Esophagus muscularis mucosa (tissue), 4 donors: ENCODE data around the gene UST. TPM values are rescaled to one million over a fixed set of nuclear protein-coding genes. Genes with fewer than 3 reads are reported as not detected.
"Not testable (repeated sequence)": the region's sequence is repeated elsewhere in the genome, so short reads cannot be mapped to it uniquely, and the experiment has no call there.

ENCODE experiments used
- DNase-seq: peaks from one replicate; pipeline ENCODE4 v3.0.0-alpha.2; 2017; ENCODE audit errors: extremely low spot score
- H3K27ac ChIP-seq, 4 donors: fragments of 200-600 bp; sonication (generic); replicated peaks in 1 of 4; 1 replicate in 3 of 4; 2 replicates in 1 of 4; pipeline ENCODE4 v1.5.1; 2016 to 2019; ENCODE audit warnings: mild to moderate bottlenecking in 1 of 4
- H3K27me3 ChIP-seq, 4 donors: fragments of 200-600 bp; sonication (generic); one replicate each; pipeline versions ENCODE4 v1.5.1 to v1.6.0; 2016 to 2019
- H3K36me3 ChIP-seq, 4 donors: fragments of 200-600 bp; sonication (generic); one replicate each; pipeline ENCODE4 v1.5.1; 2016 to 2019
- H3K4me1 ChIP-seq, 4 donors: fragments of 200-600 bp; sonication (generic); one replicate each; pipeline ENCODE4 v1.5.1; 2016 to 2019
- H3K4me3 ChIP-seq, 4 donors: fragments of 200-600 bp; sonication (generic); 1 replicate in 2 of 4; 2 replicates in 2 of 4; pipeline ENCODE4 v1.5.1; 2016 to 2019; ENCODE audit warnings: mild to moderate bottlenecking in 4 of 4, moderate library complexity in 1 of 4
- H3K9me3 ChIP-seq, 4 donors: fragments of 200-600 bp; sonication (generic); 1 replicate in 3 of 4; 2 replicates in 1 of 4; pipeline ENCODE4 v1.5.1; 2016 to 2019
- EP300 ChIP-seq: sonication (generic); formaldehyde crosslinking; IDR thresholded peaks from one replicate; pipeline ENCODE4 v1.6.1; 2017; ENCODE audit warnings: antibody characterized with exemption
- POLR2A ChIP-seq: fragments of 450-650 bp; IDR thresholded peaks from one replicate; pipeline ENCODE4 v1.6.1; 2017; ENCODE audit warnings: antibody characterized with exemption, moderate library complexity, mild to moderate bottlenecking, low read depth
- POLR2AphosphoS5 ChIP-seq, 2 donors: sonication (generic); formaldehyde crosslinking; IDR thresholded peaks; one replicate each; pipeline ENCODE4 v1.6.1; 2017; ENCODE audit warnings: antibody characterized with exemption in 2 of 2
- WGBS: methylation state at CpG from one replicate; pipeline ENCODE4 v1.1.5; 2018; 5-methylcytosine and 5-hydroxymethylcytosine counted together
- intact Hi-C: fragments of 100-400 bp; cut with DNase I; formaldehyde crosslinking; loops from one replicate; pipeline ENCODE4 v1.15.1; 2023
- total RNA-seq, 4 donors: library from RNA; depleted of rRNA; stranded (reverse); fragments of >200 nt; gene quantifications; one replicate each; pipeline versions ENCODE4 v1.1.0 to v1.2.1, GENCODE V29; 2016
- TF ChIP-seq, protein P1 (sequence below), 3 experiments: fragments of 200-600 bp in 2 of 3; fragments of 450-650 bp in 1 of 3; sonication (generic) in 2 of 3; IDR thresholded peaks; one replicate each; pipeline ENCODE4 v1.5.1; 2017 to 2019; ENCODE audit warnings: antibody characterized with exemption in 3 of 3, mild to moderate bottlenecking in 2 of 3, moderate library complexity in 1 of 3

Gene UST
- total RNA-seq, 4 donors from 2014 or later: 29.1 to 46.3 (median 32.4) TPM

GRCh38 chr6:148850964-148851363, 104.1 kb downstream of the UST start:
- WGBS: 87% methylated on average over 3 of the region's 3 CpGs
- intact Hi-C loops: no loop called here

GRCh38 chr6:148851683-148852556, 105.1 kb downstream of the UST start:
- Histone ChIP-seq H3K4me1 (peaks cover 11 to 35% (median 22%) of the 10 kb centered on the region in 4 donors), H3K4me3 (no peak overlapping the region), H3K27me3 (no peaks in the 10 kb centered on the region), H3K27ac (no peak overlapping the region), H3K9me3 (no peaks in the 10 kb centered on the region), H3K36me3 (no peaks in the 10 kb centered on the region)
- intact Hi-C loops: no loop called here
- DNase-seq: peak; percentile 66
- no peak for TF ChIP-seq POLR2A
- TF ChIP-seq EP300: no peak
- TF ChIP-seq, protein P1, sequence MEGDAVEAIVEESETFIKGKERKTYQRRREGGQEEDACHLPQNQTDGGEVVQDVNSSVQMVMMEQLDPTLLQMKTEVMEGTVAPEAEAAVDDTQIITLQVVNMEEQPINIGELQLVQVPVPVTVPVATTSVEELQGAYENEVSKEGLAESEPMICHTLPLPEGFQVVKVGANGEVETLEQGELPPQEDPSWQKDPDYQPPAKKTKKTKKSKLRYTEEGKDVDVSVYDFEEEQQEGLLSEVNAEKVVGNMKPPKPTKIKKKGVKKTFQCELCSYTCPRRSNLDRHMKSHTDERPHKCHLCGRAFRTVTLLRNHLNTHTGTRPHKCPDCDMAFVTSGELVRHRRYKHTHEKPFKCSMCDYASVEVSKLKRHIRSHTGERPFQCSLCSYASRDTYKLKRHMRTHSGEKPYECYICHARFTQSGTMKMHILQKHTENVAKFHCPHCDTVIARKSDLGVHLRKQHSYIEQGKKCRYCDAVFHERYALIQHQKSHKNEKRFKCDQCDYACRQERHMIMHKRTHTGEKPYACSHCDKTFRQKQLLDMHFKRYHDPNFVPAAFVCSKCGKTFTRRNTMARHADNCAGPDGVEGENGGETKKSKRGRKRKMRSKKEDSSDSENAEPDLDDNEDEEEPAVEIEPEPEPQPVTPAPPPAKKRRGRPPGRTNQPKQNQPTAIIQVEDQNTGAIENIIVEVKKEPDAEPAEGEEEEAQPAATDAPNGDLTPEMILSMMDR (IDR thresholded peaks at IDR 0.05): no peak
- TF ChIP-seq POLR2AphosphoS5 (IDR thresholded peaks at IDR 0.05): no peak
- WGBS: 93% methylated on average over 16 of the region's 16 CpGs

More at GRCh38 chr6:148850964-148851363, 104.1 kb downstream of the UST start:
- H3K27me3 ChIP-seq: no peaks in the 10 kb centered on the region
- H3K4me3 ChIP-seq: no peak overlapping the region
- no peaks in the 10 kb centered on the region for H3K9me3 ChIP-seq
- TF ChIP-seq EP300: no peak
- TF ChIP-seq, protein P1 (IDR thresholded peaks at IDR 0.05): no peak
- no peak for TF ChIP-seq POLR2A
- no peak for TF ChIP-seq POLR2AphosphoS5 (IDR thresholded peaks at IDR 0.05)
- H3K36me3 ChIP-seq: no peaks in the 10 kb centered on the region
- peak; percentile 57 for DNase-seq
- peaks cover 14 to 38% (median 24%) of the 10 kb centered on the region in 4 donors for H3K4me1 ChIP-seq
- no peak overlapping the region for H3K27ac ChIP-seq

- H3K9me3 ChIP-seq: no peaks in the 10 kb centered on the region
- peaks cover 3 to 30% (median 15%) of the 10 kb centered on the region in 4 donors for H3K4me1 ChIP-seq
- H3K36me3 ChIP-seq: no peaks in the 10 kb centered on the region
- DNase-seq: no peak
- no peaks in the 10 kb centered on the region for H3K27me3 ChIP-seq
- TF ChIP-seq EP300 (no peak), POLR2A (no peak), POLR2AphosphoS5 (IDR thresholded peaks at IDR 0.05) (no peak)
- TF ChIP-seq, protein P1 (IDR thresholded peaks at IDR 0.05): no peak
- no peak overlapping the region for H3K27ac ChIP-seq
- intact Hi-C loops: no loop called here
- no peak overlapping the region for H3K4me3 ChIP-seq
- WGBS: 94% methylated on average over 6 of the region's 6 CpGs
Observed at GRCh38 chr6:148852688-148853087, 105.9 kb downstream of the UST start.

- 93% methylated on average over 3 of the region's 3 CpGs for WGBS
- DNase-seq, H3K36me3 ChIP-seq, H3K4me3 ChIP-seq, H3K27me3 ChIP-seq, H3K27ac ChIP-seq, intact Hi-C loops, H3K9me3 ChIP-seq: not testable (repeated sequence)
- peaks cover 0 to 28% (median 13%) of the 10 kb centered on the region in 4 donors for H3K4me1 ChIP-seq
Observed at GRCh38 chr6:148853113-148853512, 106.3 kb downstream of the UST start.

DNA sequence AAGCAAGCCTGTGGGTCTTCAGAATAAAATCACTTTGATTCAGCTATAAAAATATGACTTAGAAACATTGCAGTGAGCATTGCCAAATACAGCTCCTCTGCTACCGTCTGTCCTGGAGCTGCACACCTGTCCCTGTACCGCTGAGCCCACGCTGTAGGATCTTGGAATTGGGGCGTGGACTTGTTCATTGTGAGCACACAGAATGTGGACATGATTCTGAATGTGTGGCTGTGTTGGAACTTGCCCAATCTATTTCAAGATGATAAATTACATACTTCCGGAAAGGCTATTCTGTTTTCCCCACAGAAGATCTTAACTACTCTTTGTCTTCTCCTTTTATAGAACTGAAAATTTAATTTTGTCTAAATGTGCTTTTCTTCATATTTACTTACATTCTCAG, 107.3 kb downstream of the UST start:
- Histone ChIP-seq H3K27ac (no peak overlapping the region), H3K27me3 (no peaks in the 10 kb centered on the region), H3K9me3 (no peaks in the 10 kb centered on the region), H3K4me1 (peaks cover 0 to 19% (median 9%) of the 10 kb centered on the region in 4 donors), H3K4me3 (no peak overlapping the region), H3K36me3 (no peaks in the 10 kb centered on the region)
- TF ChIP-seq POLR2AphosphoS5 (IDR thresholded peaks at IDR 0.05) (no peak), POLR2A (no peak), EP300 (no peak)
- TF ChIP-seq, protein P1 (IDR thresholded peaks at IDR 0.05): no peak
- WGBS: 26% methylated on average over 5 of the region's 5 CpGs
- intact Hi-C loops: no loop called here
- DNase-seq: no peak
